ENCODE results near the gene GNAS. TPM values are rescaled to one million over a fixed set of nuclear protein-coding genes. Genes with fewer than 3 reads are reported as not detected.

Gene GNAS
- total and polyA plus RNA-seq, 12 donors, result 614 to 6,333 (median 1,418) TPM

- Histone ChIP-seq H3K27ac (peak overlapping the region in 1 of 5 donors; percentile 88), H3K9me3 (replicated peaks in 1 of 3) (no peaks in the 10 kb centered on the region), H3K4me3 (no peak overlapping the region), H3K36me3 (replicated peaks in 1 of 2) (no peaks in the 10 kb centered on the region), H3K27me3 (no peaks in the 10 kb centered on the region), H3K4me1 (replicated peaks in 1 of 2) (peaks cover 7 to 44% of the 10 kb centered on the region in 2 donors)
- no peak for DNase-seq
- intact Hi-C loops (cut with DNase I), result loop anchor here (10.0 kb wide), 2 partner anchors 107 to 167 kb away; partner anchors contain the start of genes NELFCD (in 1 of the 2) and PRELID3B (in 1 of the 2)
- TF ChIP-seq POLR2A (IDR thresholded peaks at IDR 0.05), result no peak
- TF ChIP-seq CTCF (IDR thresholded peaks at IDR 0.05), result no peak
- 77 to 81% (median 78%) methylated on average over 11 of the region's 11 CpGs for WGBS, 4 donors
Measured at GRCh38 chr20:58877050-58877975, 24.8 kb downstream of the GNAS start.

- H3K27me3 ChIP-seq, result no peaks in the 10 kb centered on the region
- DNase-seq, result peak in 2 of 7 donors; percentile 26 to 80
- peak overlapping the region in 2 of 5 donors; percentile 14 to 88 for H3K27ac ChIP-seq
- H3K36me3 ChIP-seq (replicated peaks in 1 of 2), result no peaks in the 10 kb centered on the region
- WGBS, 4 donors, result 32 to 61% (median 55%) methylated on average over 4 of the region's 4 CpGs
- peak in 1 of 2 donors; percentile 6 for TF ChIP-seq POLR2A (IDR thresholded peaks at IDR 0.05)
- TF ChIP-seq CTCF (IDR thresholded peaks at IDR 0.05), result no peak
- peaks cover 7 to 44% of the 10 kb centered on the region in 2 donors for H3K4me1 ChIP-seq (replicated peaks in 1 of 2)
- no peak overlapping the region for H3K4me3 ChIP-seq
- intact Hi-C loops (cut with DNase I), result loop anchor here (10.0 kb wide), 2 partner anchors 107 to 167 kb away; partner anchors contain the start of genes NELFCD (in 1 of the 2) and PRELID3B (in 1 of the 2)
- no peaks in the 10 kb centered on the region for H3K9me3 ChIP-seq (replicated peaks in 1 of 3)
Measured at GRCh38 chr20:58877976-58878360, 25.5 kb downstream of the GNAS start.

- Histone ChIP-seq H3K4me3 (no peak overlapping the region), H3K4me1 (replicated peaks in 1 of 2) (peaks cover 7 to 47% of the 10 kb centered on the region in 2 donors), H3K9me3 (replicated peaks in 1 of 3) (no peaks in the 10 kb centered on the region), H3K27me3 (no peaks in the 10 kb centered on the region), H3K36me3 (replicated peaks in 1 of 2) (no peaks in the 10 kb centered on the region), H3K27ac (peak overlapping the region in 2 of 5 donors; percentile 14 to 88)
- TF ChIP-seq CTCF (IDR thresholded peaks at IDR 0.05) (no peak), POLR2A (IDR thresholded peaks at IDR 0.05) (no peak)
- WGBS, 4 donors, result 75 to 84% (median 79%) methylated on average over 4 of the region's 4 CpGs
- DNase-seq, result no peak
- intact Hi-C loops (cut with DNase I), result loop anchor here (10.0 kb wide), 2 partner anchors 106 to 166 kb away; partner anchors contain the start of genes NELFCD (in 1 of the 2) and PRELID3B (in 1 of the 2)
Measured at GRCh38 chr20:58878399-58878798, 25.9 kb downstream of the GNAS start.

GRCh38 chr20:58880441-58880840, 27.9 kb downstream of the GNAS start:
- H3K27me3 ChIP-seq, result no peaks in the 10 kb centered on the region
- DNase-seq, result no peak
- intact Hi-C loops (cut with DNase I), result no loop called here
- no peaks in the 10 kb centered on the region for H3K36me3 ChIP-seq (replicated peaks in 1 of 2)
- H3K27ac ChIP-seq, result peak overlapping the region in 2 of 5 donors; percentile 30 to 88
- TF ChIP-seq POLR2A (IDR thresholded peaks at IDR 0.05) (no peak), CTCF (IDR thresholded peaks at IDR 0.05) (no peak)
- peaks cover 7 to 51% of the 10 kb centered on the region in 2 donors for H3K4me1 ChIP-seq (replicated peaks in 1 of 2)
- no peak overlapping the region for H3K4me3 ChIP-seq
- 38 to 60% (median 50%) methylated on average over 1 of the region's 1 CpG for WGBS, 4 donors
- peaks cover 0 to 3% (median 0%) of the 10 kb centered on the region in 3 donors for H3K9me3 ChIP-seq (replicated peaks in 1 of 3)
